K562 (cell line): ENCODE data around the gene CSAD. TPM values are rescaled to one million over a fixed set of nuclear protein-coding genes. Genes with fewer than 3 reads are reported as not detected.

Source experiments
- ATAC-seq: fragments of 200-7000 bp; cut with Tn5 transposase; 3 replicates; pipeline ENCODE4 v1.9.1; 2020; ENCODE audit warnings: moderate library complexity
- BruUV-seq: library from RNA; stranded (reverse); fragments of 400-500 nt; replicated peaks from 2 replicates; lab custom pipeline; 2021; lab: Mats Ljungman, UMichigan
- CTCF ChIA-PET: fragments of 300-600 bp; formaldehyde crosslinking; extraction: SDS; loops from one replicate; lab custom pipeline; 2021; ENCODE audit warnings: low intra/inter-chr PET ratio; lab: Yijun Ruan, JAX
- POLR2A ChIA-PET: fragments of 300-600, 350-650 bp; sonication (Branson Sonifier 250); formaldehyde crosslinking; extraction: SDS; loops from one replicate; lab custom pipeline; 2021; ENCODE audit warnings: antibody characterized with exemption, inconsistent platforms; lab: Yijun Ruan, JAX
- DNase-seq, 4 experiments: peaks; one replicate each; pipeline versions ENCODE4 v3.0.0 to v3.0.0-alpha.2; 2011 to 2018; ENCODE audit warnings: low spot score in 3 of 4, mixed read lengths in 3 of 4; ENCODE audit errors: extremely low read depth in 1 of 4
- FAIRE-seq: peaks from 2 replicates; lab custom pipeline; 2011; peaks lifted over from hg19 to GRCh38; lab: Jason Lieb, UNC
- H2AFZ ChIP-seq: 2 replicates; pipeline ENCODE4 v1.6.0; 2011; ENCODE audit warnings: low read depth, low read length, control low read depth, inconsistent platforms
- H3K27ac ChIP-seq: fragments of 200-600 bp; 3 replicates; pipeline ENCODE4 v1.8.0; 2011; ENCODE audit warnings: low read depth, mild to moderate bottlenecking, control low read depth, inconsistent platforms, low read length, moderate library complexity, mixed read lengths; ENCODE audit errors: extremely low read depth
- H3K27me3 ChIP-seq, 2 experiments: fragments of 300-600 bp in 1 of 2; 2 replicates in 1 of 2; 3 replicates in 1 of 2; pipeline versions ENCODE4 v1.6.0 to v1.8.0; 2011; ENCODE audit warnings: inconsistent platforms in 2 of 2, low read length in 2 of 2, mild to moderate bottlenecking in 1 of 2, mixed read lengths in 1 of 2, moderate library complexity in 1 of 2; ENCODE audit not compliant: control insufficient read depth in 2 of 2, insufficient read depth in 2 of 2
- H3K36me3 ChIP-seq: fragments of 300-600 bp; 3 replicates; pipeline ENCODE4 v1.8.0; 2011; ENCODE audit warnings: mild to moderate bottlenecking, low read length, inconsistent platforms; ENCODE audit not compliant: control insufficient read depth, insufficient read depth
- H3K4me1 ChIP-seq, 2 experiments: fragments of 200-600 bp in 1 of 2; replicated peaks in 1 of 2; 2 replicates in 1 of 2; 3 replicates in 1 of 2; pipeline versions ENCODE4 v1.5.1 to v1.8.0; 2011; ENCODE audit warnings: inconsistent platforms in 2 of 2, low read length in 2 of 2, mild to moderate bottlenecking in 1 of 2, mixed read lengths in 1 of 2, moderate library complexity in 1 of 2; ENCODE audit not compliant: control insufficient read depth in 2 of 2, insufficient read depth in 2 of 2
- H3K4me2 ChIP-seq: 2 replicates; pipeline ENCODE4 v1.6.1; 2011; ENCODE audit warnings: low read length, control low read depth, inconsistent platforms, mixed read lengths; ENCODE audit not compliant: insufficient read depth
- H3K4me3 ChIP-seq: fragments of 200-600 bp; sonication (generic), shearing (Covaris generic); 2 replicates; pipeline ENCODE4 v1.5.1; 2016; ENCODE audit warnings: control low read depth, inconsistent platforms
- H3K79me2 ChIP-seq: fragments of 200-600 bp; 3 replicates; pipeline ENCODE4 v1.8.0; 2011; ENCODE audit warnings: low read length, inconsistent platforms; ENCODE audit not compliant: control insufficient read depth, insufficient read depth
- H3K9ac ChIP-seq, 2 experiments: 2 replicates each; pipeline versions ENCODE4 v1.6.0 to v1.6.1; 2011; ENCODE audit warnings: low read depth in 2 of 2, low read length in 2 of 2, control low read depth in 1 of 2, inconsistent platforms in 1 of 2, mild to moderate bottlenecking in 1 of 2, mixed read lengths in 1 of 2; ENCODE audit not compliant: insufficient read depth in 1 of 2
- H3K9me1 ChIP-seq: one replicate; pipeline ENCODE4 v1.6.0; 2011; ENCODE audit warnings: inconsistent platforms, mild to moderate bottlenecking, low read length, moderate library complexity; ENCODE audit not compliant: control insufficient read depth, insufficient read depth
- H3K9me3 ChIP-seq: replicated peaks from 2 replicates; pipeline ENCODE4 v1.5.1; 2011; ENCODE audit warnings: low read depth, low read length, inconsistent platforms; ENCODE audit not compliant: control insufficient read depth, insufficient read depth
- H4K20me1 ChIP-seq: replicated peaks from 2 replicates; pipeline ENCODE4 v1.6.1; 2011; ENCODE audit warnings: low read length, inconsistent platforms, mixed read lengths; ENCODE audit not compliant: control insufficient read depth, insufficient read depth
- HMG20B ChIP-seq: fragments of 250-450 bp; sonication (Bioruptor Pico); IDR thresholded peaks from 2 replicates; pipeline ENCODE4 v1.5.0; 2021; ENCODE audit warnings: mild to moderate bottlenecking
- KHSRP ChIP-seq: fragments of 450-650 bp; IDR thresholded peaks from 2 replicates; pipeline ENCODE4 v1.6.1; 2017
- PCBP2 ChIP-seq: fragments of 200-400 bp; formaldehyde crosslinking; IDR thresholded peaks from 2 replicates; pipeline ENCODE4 v1.6.1; 2018; ENCODE audit warnings: low read length, low read depth, mild to moderate bottlenecking, moderate library complexity; ENCODE audit not compliant: poor library complexity, severe bottlenecking
- ZBTB33 ChIP-seq: sonication (generic); formaldehyde crosslinking; IDR thresholded peaks from 2 replicates; pipeline ENCODE4 v1.8.1; 2023; ENCODE audit warnings: mild to moderate bottlenecking, missing genetic modification reagents
- WGBS: fragments of 100-300 bp; shearing (Covaris generic); methylation state at CpG from one replicate; pipeline ENCODE4 v1.1.6; 2016; ENCODE audit warnings: low coverage, mixed read lengths; ENCODE audit not compliant: insufficient coverage; ENCODE audit errors: missing lambda C conversion rate; 5-methylcytosine and 5-hydroxymethylcytosine counted together
- in situ Hi-C: fragments of 300-500 bp; cut with MboI; formaldehyde crosslinking; loops from 4 replicates; pipeline ENCODE4 v1.15.0; 2018; ENCODE audit warnings: inconsistent platforms, mixed read lengths
- intact Hi-C: fragments of 100-400 bp; cut with micrococcal nuclease; formaldehyde crosslinking; loops from 2 replicates; pipeline ENCODE4 v1.14.2; 2022
- polyA plus RNA-seq, 8 experiments: library from polyadenylated mRNA; depleted of rRNA in 4 of 8; stranded (reverse) in 5 of 8; unstranded in 3 of 8; fragments of >200 nt; fragmentation: Nextera tagmentation in 2 of 8; fragmentation: Illumina TruSeq in 1 of 8; extraction: Ambion mirVana in 2 of 8; extraction: Trizol in 1 of 8; gene quantifications; 2 replicates each; pipeline versions ENCODE4 v1.2.1 to v1.2.3, GENCODE V29; 2011 to 2014; ENCODE audit warnings: inconsistent platforms in 1 of 8, missing spikeins in 1 of 8
- total RNA-seq, 7 experiments: library from RNA; depleted of rRNA in 6 of 7; stranded (reverse); fragments of >200 nt in 6 of 7; fragmentation: Illumina TruSeq in 2 of 7; extraction: Trizol in 2 of 7; gene quantifications; 2 replicates each; pipeline versions ENCODE4 v1.2.1 to v1.2.3, GENCODE V29; 2011 to 2021; ENCODE audit warnings: low replicate concordance in 1 of 7

Gene CSAD
- total and polyA plus RNA-seq, 9 of the 15 experiments (the other 6 are each of a cell fraction or from before 2014, with no cell fraction given): 1.8 to 19.6 (median 8.1) TPM

- ChIA-PET CTCF (no interaction called here), POLR2A (interaction anchor here (0.6 to 3.6 kb wide), 5 partner anchors 9 to 322 kb away, joined by 3 to 15 read pairs (median 4); partner anchors contain the start of genes CSAD and ZNF740)
- Histone ChIP-seq H3K27ac (no peak overlapping the region), H2AFZ (0 out of 2 replicates have a peak overlapping the region, but pooled peaks have one; percentile 14), H3K4me1 (peaks cover 13 to 22% of the 10 kb centered on the region in 2 experiments), H3K79me2 (no peaks in the 10 kb centered on the region), H3K27me3 (no peaks in the 10 kb centered on the region), H3K36me3 (no peaks in the 10 kb centered on the region), H3K9me1 (no peaks in the 10 kb centered on the region), H3K9me3 (no peaks in the 10 kb centered on the region), H3K4me2 (no peak overlapping the region), H4K20me1 (no peaks in the 10 kb centered on the region), H3K4me3 (no peak overlapping the region), H3K9ac (peak overlapping the region in 1 of 2 experiments; percentile 73; a peak in 1 of 4 replicates)
- TF ChIP-seq PCBP2: no peak
- TF ChIP-seq ZBTB33 (CRISPR knock-in tag): 0 out of 2 replicates have a peak, but pooled peaks have one; percentile 31
- no peak for TF ChIP-seq KHSRP
- no peak for TF ChIP-seq HMG20B (CRISPR knock-in tag)
- WGBS: 55% methylated on average over 14 of the region's 14 CpGs
- DNase-seq: peak in 1 of 4 experiments; percentile 25
- intact Hi-C loops (no loop called here), in situ Hi-C loops (no loop called here)
- ATAC-seq: peak; percentile 21
- BruUV-seq: no TSS peak
- FAIRE-seq: no peak
Measured at GRCh38 chr12:53170876-53171724, 9.6 kb downstream of the CSAD start.
